Stimulated activated naive B cell treated with anti-CD40 and anti-IgM and Interleukin-4, amounts not matched to agents 10 μg/mL and 1 μg/mL and 100 μg/mL, for 72 hours (primary cell): ENCODE measurements around the gene TH.
"Not testable (repeated sequence)": the region's sequence is repeated elsewhere in the genome, so short reads cannot be mapped to it uniquely, and the experiment has no call there.

Source experiments
- ATAC-seq, 2 donors: fragments of 150-1000 bp; cut with Tn5 transposase; replicated peaks; 2 replicates each; pipeline ENCODE4 v1.10.0; 2021; ENCODE audit warnings: moderate library complexity in 1 of 2
- DNase-seq: peaks from one replicate; pipeline ENCODE4 v3.0.0; 2021
- H3K27ac Mint-ChIP-seq: one replicate; pipeline ENCODE4 v1.8.0; 2022; ENCODE audit warnings: mild to moderate bottlenecking, mixed read lengths
- H3K27me3 Mint-ChIP-seq, 2 donors: one replicate each; pipeline ENCODE4 v1.8.0; 2022; ENCODE audit warnings: mixed read lengths in 2 of 2
- H3K36me3 Mint-ChIP-seq, 2 donors: one replicate each; pipeline ENCODE4 v1.8.0; 2022; ENCODE audit warnings: mixed read lengths in 2 of 2, mild to moderate bottlenecking in 1 of 2
- H3K4me1 Mint-ChIP-seq, 2 donors: one replicate each; pipeline ENCODE4 v1.8.0; 2022; ENCODE audit warnings: mixed read lengths in 2 of 2, mild to moderate bottlenecking in 1 of 2
- H3K4me3 Mint-ChIP-seq, 2 donors: one replicate each; pipeline ENCODE4 v1.8.0; 2022; ENCODE audit warnings: mild to moderate bottlenecking in 2 of 2, mixed read lengths in 2 of 2, moderate library complexity in 1 of 2
- H3K9me3 Mint-ChIP-seq, 2 donors: one replicate each; pipeline ENCODE4 v1.8.0; 2022; ENCODE audit warnings: mixed read lengths in 2 of 2, mild to moderate bottlenecking in 1 of 2

TH gene

GRCh38 chr11:2182075-2182474 is 10.5 kb upstream of the TH start:
- no peaks in the 10 kb centered on the region for H3K36me3 Mint-ChIP-seq
- DNase-seq, result no peak
- H3K9me3 Mint-ChIP-seq, result no peaks in the 10 kb centered on the region
- H3K27me3 Mint-ChIP-seq, result peaks cover 7 to 12% of the 10 kb centered on the region in 2 donors
- no peaks in the 10 kb centered on the region for H3K4me1 Mint-ChIP-seq
- no peak for ATAC-seq
- H3K4me3 Mint-ChIP-seq, result no peak overlapping the region
- no peak overlapping the region for H3K27ac Mint-ChIP-seq

- Mint-ChIP-seq H3K4me1 (no peaks in the 10 kb centered on the region), H3K36me3 (no peaks in the 10 kb centered on the region), H3K9me3 (no peaks in the 10 kb centered on the region), H3K27ac (no peak overlapping the region), H3K27me3 (peaks cover 7 to 12% of the 10 kb centered on the region in 2 donors), H3K4me3 (no peak overlapping the region)
- no peak for ATAC-seq
- DNase-seq, result no peak
Measured at GRCh38 chr11:2180789-2181370, 9.3 kb upstream of the TH start.

- H3K36me3 Mint-ChIP-seq, result no peaks in the 10 kb centered on the region
- H3K27ac Mint-ChIP-seq, result no peak overlapping the region
- ATAC-seq, result no peak
- peaks cover 7 to 12% of the 10 kb centered on the region in 2 donors for H3K27me3 Mint-ChIP-seq
- no peaks in the 10 kb centered on the region for H3K4me1 Mint-ChIP-seq
- no peak for DNase-seq
- no peaks in the 10 kb centered on the region for H3K9me3 Mint-ChIP-seq
- H3K4me3 Mint-ChIP-seq, result no peak overlapping the region
Measured at GRCh38 chr11:2180347-2180746, 8.7 kb upstream of the TH start.

- ATAC-seq, result no peak
- Mint-ChIP-seq H3K4me1 (no peaks in the 10 kb centered on the region), H3K27ac (no peak overlapping the region), H3K36me3 (no peaks in the 10 kb centered on the region), H3K9me3 (no peaks in the 10 kb centered on the region), H3K27me3 (peaks cover 0 to 3% of the 10 kb centered on the region in 2 donors), H3K4me3 (no peak overlapping the region)
- no peak for DNase-seq
Measured at GRCh38 chr11:2179516-2179915, 7.9 kb upstream of the TH start.

- H3K4me1 Mint-ChIP-seq, result no peaks in the 10 kb centered on the region
- H3K4me3 Mint-ChIP-seq, result no peak overlapping the region
- no peaks in the 10 kb centered on the region for H3K9me3 Mint-ChIP-seq
- no peaks in the 10 kb centered on the region for H3K36me3 Mint-ChIP-seq
- peak overlapping the region; percentile 25 for H3K27ac Mint-ChIP-seq
- H3K27me3 Mint-ChIP-seq, result peaks cover 0 to 3% of the 10 kb centered on the region in 2 donors
- DNase-seq (no peak), ATAC-seq (no peak)
Measured at GRCh38 chr11:2178906-2179494, 7.4 kb upstream of the TH start.

GRCh38 chr11:2178055-2178773 is 6.6 kb upstream of the TH start:
- not testable (repeated sequence) for H3K4me3 Mint-ChIP-seq, H3K36me3 Mint-ChIP-seq, DNase-seq, ATAC-seq, H3K4me1 Mint-ChIP-seq, H3K27me3 Mint-ChIP-seq, H3K27ac Mint-ChIP-seq, H3K9me3 Mint-ChIP-seq

GRCh38 chr11:2177076-2177475 is 5.5 kb upstream of the TH start:
- H3K9me3 Mint-ChIP-seq, result no peaks in the 10 kb centered on the region
- peaks cover 0 to 5% of the 10 kb centered on the region in 2 donors for H3K27me3 Mint-ChIP-seq
- no peak overlapping the region for H3K4me3 Mint-ChIP-seq
- no peaks in the 10 kb centered on the region for H3K36me3 Mint-ChIP-seq
- no peaks in the 10 kb centered on the region for H3K4me1 Mint-ChIP-seq
- no peak for ATAC-seq
- DNase-seq, result no peak
- no peak overlapping the region for H3K27ac Mint-ChIP-seq

- H3K9me3 Mint-ChIP-seq, result no peaks in the 10 kb centered on the region
- peaks cover under 1 to 5% of the 10 kb centered on the region in 2 donors for H3K27me3 Mint-ChIP-seq
- ATAC-seq (no peak), DNase-seq (no peak)
- H3K4me3 Mint-ChIP-seq, result no peak overlapping the region
- H3K36me3 Mint-ChIP-seq, result no peaks in the 10 kb centered on the region
- no peaks in the 10 kb centered on the region for H3K4me1 Mint-ChIP-seq
- H3K27ac Mint-ChIP-seq, result no peak overlapping the region
Measured at GRCh38 chr11:2176389-2176900, 4.8 kb upstream of the TH start.

- Mint-ChIP-seq H3K27ac (no peak overlapping the region), H3K27me3 (peaks cover 3 to 5% of the 10 kb centered on the region in 2 donors), H3K36me3 (no peaks in the 10 kb centered on the region), H3K4me3 (no peak overlapping the region), H3K4me1 (no peaks in the 10 kb centered on the region), H3K9me3 (no peaks in the 10 kb centered on the region)
- ATAC-seq, result no peak
- no peak for DNase-seq
Measured at GRCh38 chr11:2175659-2176058, 4.0 kb upstream of the TH start.

- H3K27me3 Mint-ChIP-seq, result peaks cover 3 to 5% of the 10 kb centered on the region in 2 donors
- no peaks in the 10 kb centered on the region for H3K9me3 Mint-ChIP-seq
- DNase-seq, result no peak
- no peaks in the 10 kb centered on the region for H3K4me1 Mint-ChIP-seq
- ATAC-seq, result no peak
- H3K4me3 Mint-ChIP-seq, result no peak overlapping the region
- no peaks in the 10 kb centered on the region for H3K36me3 Mint-ChIP-seq
- no peak overlapping the region for H3K27ac Mint-ChIP-seq
Measured at GRCh38 chr11:2174361-2174760, 2.7 kb upstream of the TH start.

GRCh38 chr11:2173761-2174160 is 2.1 kb upstream of the TH start:
- Mint-ChIP-seq H3K36me3 (no peaks in the 10 kb centered on the region), H3K27ac (no peak overlapping the region), H3K27me3 (peaks cover 3 to 5% of the 10 kb centered on the region in 2 donors), H3K4me3 (no peak overlapping the region), H3K4me1 (no peaks in the 10 kb centered on the region), H3K9me3 (no peaks in the 10 kb centered on the region)
- DNase-seq (no peak), ATAC-seq (no peak)

GRCh38 chr11:2173150-2173693 is 1.6 kb upstream of the TH start:
- ATAC-seq, result no peak
- Mint-ChIP-seq H3K27me3 (peaks cover 3 to 10% of the 10 kb centered on the region in 2 donors), H3K4me3 (no peak overlapping the region), H3K9me3 (no peaks in the 10 kb centered on the region), H3K27ac (peak overlapping the region; percentile 37), H3K4me1 (no peaks in the 10 kb centered on the region), H3K36me3 (no peaks in the 10 kb centered on the region)
- DNase-seq, result no peak

GRCh38 chr11:2172676-2173075 is 1.1 kb upstream of the TH start:
- DNase-seq, result no peak
- H3K4me3 Mint-ChIP-seq, result no peak overlapping the region

GRCh38 chr11:2169626-2170570 is 1.7 kb downstream of the TH start:
- H3K27ac Mint-ChIP-seq, result no peak overlapping the region
- H3K9me3 Mint-ChIP-seq, result no peaks in the 10 kb centered on the region
- ATAC-seq (no peak), DNase-seq (no peak)
- H3K36me3 Mint-ChIP-seq, result no peaks in the 10 kb centered on the region
- H3K27me3 Mint-ChIP-seq, result peaks cover 13 to 35% of the 10 kb centered on the region in 2 donors
- no peak overlapping the region for H3K4me3 Mint-ChIP-seq
- no peaks in the 10 kb centered on the region for H3K4me1 Mint-ChIP-seq

More at GRCh38 chr11:2172676-2173075, 1.1 kb upstream of the TH start:
- no peak overlapping the region for H3K27ac Mint-ChIP-seq
- no peaks in the 10 kb centered on the region for H3K36me3 Mint-ChIP-seq
- H3K4me1 Mint-ChIP-seq, result no peaks in the 10 kb centered on the region
- no peak for ATAC-seq
- peaks cover 8 to 15% of the 10 kb centered on the region in 2 donors for H3K27me3 Mint-ChIP-seq
- no peaks in the 10 kb centered on the region for H3K9me3 Mint-ChIP-seq
